Endothelial cell of umbilical vein (primary cell): ENCODE data around the gene FMNL2. TPM values are rescaled to one million over a fixed set of nuclear protein-coding genes. Genes with fewer than 3 reads are reported as not detected.

Experiments used
- BruUV-seq: library from RNA; stranded (reverse); fragments of 400-500 nt; replicated peaks from 2 replicates; lab custom pipeline; 2021; lab: Mats Ljungman, UMichigan
- CTCF ChIA-PET: fragments of 300-600, 350-600 bp; sonication (Branson Sonifier 250); formaldehyde crosslinking; loops from one replicate; lab custom pipeline; 2021; ENCODE audit warnings: antibody characterized with exemption, inconsistent platforms; lab: Charles Lee
- POLR2A ChIA-PET: fragments of 300-600, 350-600 bp; sonication (Branson Sonifier 250); formaldehyde crosslinking; loops from one replicate; lab custom pipeline; 2021; ENCODE audit warnings: antibody characterized with exemption, inconsistent platforms; lab: Charles Lee
- DNase-seq: peaks from one replicate; pipeline ENCODE4 v3.0.0-alpha.2; 2011; ENCODE audit warnings: low read depth, low spot score
- FAIRE-seq: peaks from 2 replicates; lab custom pipeline; 2011; peaks lifted over from hg19 to GRCh38; lab: Jason Lieb, UNC
- H2AFZ ChIP-seq: 2 replicates; pipeline ENCODE4 v1.6.0; 2012; ENCODE audit warnings: low read depth, low read length, control low read depth, inconsistent platforms
- H3K27ac ChIP-seq: 2 replicates; pipeline ENCODE4 v1.5.1; 2011; ENCODE audit warnings: low read depth, mild to moderate bottlenecking, control low read depth, low read length, moderate library complexity; ENCODE audit not compliant: insufficient read depth
- H3K27me3 ChIP-seq, 2 experiments: 2 replicates each; pipeline versions ENCODE4 v1.6.0 to v1.6.1; 2011; ENCODE audit warnings: low read length in 2 of 2, mixed read lengths in 1 of 2; ENCODE audit not compliant: control insufficient read depth in 2 of 2, insufficient read depth in 2 of 2
- H3K36me3 ChIP-seq, 2 experiments: 2 replicates in 1 of 2; 3 replicates in 1 of 2; pipeline ENCODE4 v1.5.1; 2011; ENCODE audit warnings: low read length in 2 of 2, mild to moderate bottlenecking in 1 of 2, moderate library complexity in 1 of 2; ENCODE audit not compliant: control insufficient read depth in 2 of 2, insufficient read depth in 2 of 2; ENCODE audit errors: extremely low read depth in 1 of 2
- H3K4me1 ChIP-seq: 3 replicates; pipeline ENCODE4 v1.5.1; 2011; ENCODE audit warnings: mild to moderate bottlenecking, low read length; ENCODE audit not compliant: control insufficient read depth, insufficient read depth; ENCODE audit errors: extremely low read depth
- H3K4me2 ChIP-seq: 2 replicates; pipeline ENCODE4 v1.6.1; 2011; ENCODE audit warnings: low read length, control low read depth, mixed read lengths; ENCODE audit not compliant: insufficient read depth
- H3K4me3 ChIP-seq, 3 experiments: fragments of 200-600 bp in 1 of 3; sonication (generic), shearing (Covaris generic) in 1 of 3; replicated peaks in 1 of 3; 2 replicates each; pipeline ENCODE4 v1.5.1; 2011 to 2016; ENCODE audit warnings: control low read depth in 3 of 3, low read length in 3 of 3, mild to moderate bottlenecking in 2 of 3, inconsistent platforms in 1 of 3, low read depth in 1 of 3, moderate library complexity in 1 of 3; ENCODE audit not compliant: insufficient read depth in 1 of 3
- H3K79me2 ChIP-seq: 2 replicates; pipeline ENCODE4 v1.6.0; 2012; ENCODE audit warnings: low read length, inconsistent platforms; ENCODE audit not compliant: control insufficient read depth, insufficient read depth
- H3K9ac ChIP-seq: replicated peaks from 2 replicates; pipeline ENCODE3; 2011; ENCODE audit warnings: low read length, control low read depth; ENCODE audit not compliant: insufficient read depth; ENCODE audit errors: extremely low read depth
- H3K9me1 ChIP-seq: replicated peaks from 3 replicates; pipeline ENCODE4 v1.6.0; 2011; ENCODE audit warnings: mild to moderate bottlenecking, low read length; ENCODE audit not compliant: control insufficient read depth, insufficient read depth; ENCODE audit errors: extremely low read depth
- H3K9me3 ChIP-seq: replicated peaks from 2 replicates; pipeline ENCODE4 v1.5.1; 2012; ENCODE audit warnings: low read length, inconsistent platforms; ENCODE audit not compliant: control insufficient read depth, insufficient read depth
- H4K20me1 ChIP-seq: replicated peaks from 2 replicates; pipeline ENCODE3; 2011; ENCODE audit warnings: mild to moderate bottlenecking, low read length; ENCODE audit not compliant: control insufficient read depth, insufficient read depth; ENCODE audit errors: extremely low read depth
- EZH2 ChIP-seq: IDR thresholded peaks from 2 replicates; pipeline ENCODE4 v1.6.1; 2012; ENCODE audit warnings: borderline replicate concordance, low read depth, mild to moderate bottlenecking, moderate library complexity, low read length, inconsistent platforms; ENCODE audit not compliant: severe bottlenecking
- FOS ChIP-seq: IDR thresholded peaks from 2 replicates; pipeline ENCODE4 v1.6.1; 2011; ENCODE audit warnings: mild to moderate bottlenecking, low read length, moderate library complexity, borderline replicate concordance; ENCODE audit not compliant: insufficient read depth
- GATA2 ChIP-seq: IDR thresholded peaks from 2 replicates; pipeline ENCODE4 v1.7.0; 2011; ENCODE audit warnings: low read depth, mild to moderate bottlenecking, moderate library complexity, mixed read lengths, low read length; ENCODE audit not compliant: insufficient read length, insufficient read depth
- JUN ChIP-seq: IDR thresholded peaks from 2 replicates; pipeline ENCODE4 v1.6.1; 2011; ENCODE audit warnings: borderline replicate concordance, low read depth; ENCODE audit not compliant: insufficient read length, insufficient read depth
- MYC ChIP-seq: IDR thresholded peaks from one replicate; pipeline ENCODE4 v1.6.1; 2011; ENCODE audit warnings: mild to moderate bottlenecking, low read depth, low read length
- POLR2A ChIP-seq: IDR thresholded peaks from 2 replicates; pipeline ENCODE4 v1.6.1; 2012; ENCODE audit warnings: low read depth, mild to moderate bottlenecking, control low read depth, low read length
- POLR2AphosphoS5 ChIP-seq: IDR thresholded peaks from 2 replicates; pipeline ENCODE4 v1.6.1; 2012; ENCODE audit warnings: low read depth, mild to moderate bottlenecking, control low read depth, low read length, moderate library complexity; ENCODE audit not compliant: insufficient read depth
- dilution Hi-C: fragments of 300-500 bp; cut with MboI; formaldehyde crosslinking; loops from one replicate; pipeline ENCODE4 v1.15.0; 2019; ENCODE audit warnings: low sequenced_read_pairs; ENCODE audit not compliant: extremely low pct_ligation_motif_present
- intact Hi-C: fragments of 100-400 bp; cut with micrococcal nuclease; formaldehyde crosslinking; loops from one replicate; pipeline ENCODE4 v1.10.0; 2022
- polyA plus RNA-seq, 4 experiments: library from polyadenylated mRNA; depleted of rRNA in 3 of 4; stranded (reverse) in 3 of 4; unstranded in 1 of 4; fragments of >200 nt; gene quantifications; 2 replicates each; pipeline versions ENCODE4 v1.2.1 to v1.2.3, GENCODE V29; 2011 to 2012; ENCODE audit warnings: missing spikeins in 1 of 4
- total RNA-seq: library from RNA; stranded (reverse); gene quantifications from 2 replicates; pipeline ENCODE4 v1.2.3, GENCODE V29; 2021

The FMNL2 gene
- total and polyA plus RNA-seq, 2 donors (not counting 3 experiments of a cell fraction or from before 2014, with no cell fraction given) = 8.3 to 28.0 TPM

- intact Hi-C loops (loop anchor here (1.0 to 5.0 kb wide), 3 partner anchors 20 to 328 kb away; partner anchors contain the start of gene STAM2), dilution Hi-C loops (no loop called here)
- H3K9me1 ChIP-seq = no peaks in the 10 kb centered on the region
- H3K4me2 ChIP-seq = peak overlapping the region; percentile 60
- H3K79me2 ChIP-seq = peaks cover 23% of the 10 kb centered on the region
- H2AFZ ChIP-seq = no peak overlapping the region
- CTCF ChIA-PET = interaction anchor here (1.2 to 1.5 kb wide), 3 partner anchors 9 to 19 kb away, joined by 3 to 4 read pairs (median 3); no protein-coding TSS in a partner anchor
- FAIRE-seq (peak; percentile 77), DNase-seq (peak; percentile 82)
- H3K27ac ChIP-seq = peak overlapping the region; percentile 41
- POLR2A ChIA-PET = interaction anchor here (1.1 kb wide), 1 partner anchor 19 kb away, joined by 3 read pairs; no protein-coding TSS in a partner anchor
- no peaks in the 10 kb centered on the region for H4K20me1 ChIP-seq
- H3K9me3 ChIP-seq = no peaks in the 10 kb centered on the region
- H3K9ac ChIP-seq = no peak overlapping the region
- TF ChIP-seq POLR2AphosphoS5 (peak; percentile 49), POLR2A (no peak), FOS (peak; percentile 60)
- H3K4me3 ChIP-seq = no peak overlapping the region
- no TSS peak for BruUV-seq
- H3K36me3 ChIP-seq = no peaks in the 10 kb centered on the region
- H3K4me1 ChIP-seq = peaks cover 36% of the 10 kb centered on the region
- H3K27me3 ChIP-seq = no peaks in the 10 kb centered on the region
These were observed 170.5 kb downstream of the FMNL2 start for GRCh38 chr2:152505495-152505906.

GRCh38 chr2:152506843-152507242, 171.9 kb downstream of the FMNL2 start:
- no TSS peak for BruUV-seq
- FAIRE-seq (peak; percentile 94), DNase-seq (peak; percentile 81)
- H2AFZ ChIP-seq = no peak overlapping the region
- peak overlapping the region; percentile 55 for H3K4me2 ChIP-seq
- no peaks in the 10 kb centered on the region for H3K27me3 ChIP-seq
- TF ChIP-seq FOS = peak; percentile 70
- TF ChIP-seq MYC = no peak
- no peak for TF ChIP-seq EZH2
- peak; percentile 25 for TF ChIP-seq GATA2
- TF ChIP-seq JUN = peak; percentile 32
- peak; percentile 66 for TF ChIP-seq POLR2AphosphoS5
- H3K4me1 ChIP-seq = peaks cover 36% of the 10 kb centered on the region
- no peaks in the 10 kb centered on the region for H3K36me3 ChIP-seq
- dilution Hi-C loops = no loop called here
- no peak overlapping the region for H3K4me3 ChIP-seq
- no peaks in the 10 kb centered on the region for H3K9me1 ChIP-seq
- intact Hi-C loops = loop anchor here (5.0 kb wide), 2 partner anchors 85 to 330 kb away; partner anchors contain the start of gene STAM2
- H3K9ac ChIP-seq = no peak overlapping the region
- H3K79me2 ChIP-seq = peaks cover 22% of the 10 kb centered on the region
- peak overlapping the region; percentile 41 for H3K27ac ChIP-seq
- ChIA-PET CTCF (interaction anchor here (0.8 to 2.5 kb wide), 6 partner anchors 9 to 129 kb away, joined by 3 to 13 read pairs (median 4); no protein-coding TSS in a partner anchor), POLR2A (no interaction called here)
- no peaks in the 10 kb centered on the region for H4K20me1 ChIP-seq
- H3K9me3 ChIP-seq = no peaks in the 10 kb centered on the region
